ENCODE results near the gene DOCK4. TPM values are rescaled to one million over a fixed set of nuclear protein-coding genes. Genes with fewer than 3 reads are reported as not detected.

Gene DOCK4
- 4.8 and 14.4 TPM in 2 replicates for total RNA-seq

GRCh38 chr7:112206238-112206990 lies at the start of gene DOCK4, which contains the start of gene ZNF277:
TSS of gene DOCK4 (minus strand) at chr7:112206399. CDS start at chr7:112206138, 261 bp downstream.
TSS of gene ZNF277 (plus strand) at chr7:112206695. CDS start at chr7:112206717, 22 bp downstream.

Other genes starting within 250 kb of the DOCK4 start
- 29.0 and 56.4 TPM in 2 replicates for gene ZNF277, start 296 bp upstream of the DOCK4 start, total RNA-seq
- 78.0 and 97.7 TPM in 2 replicates for gene IFRD1, start 244.1 kb upstream of the DOCK4 start, total RNA-seq